GM23338 (cell line): ENCODE data around the gene TSPYL2. TPM values are rescaled to one million over a fixed set of nuclear protein-coding genes. Genes with fewer than 3 reads are reported as not detected.
A peak's percentile ranks its signal among the peaks of the same experiment; 100 is the strongest.

ENCODE experiments used
- ATAC-seq: fragments of 200-7000 bp; cut with Tn5 transposase; 3 replicates; pipeline ENCODE4 v1.9.1; 2020
- DNase-seq: peaks from one replicate; pipeline ENCODE4 v3.0.0-alpha.2; 2015; ENCODE audit warnings: low spot score
- H2AFZ ChIP-seq: fragments of 200-600 bp; sonication (generic); 2 replicates; pipeline ENCODE4 v1.8.0; 2016; ENCODE audit warnings: antibody characterized with exemption, mild to moderate bottlenecking, moderate library complexity
- H3F3A ChIP-seq: fragments of 200-600 bp; sonication (generic); replicated peaks from 2 replicates; pipeline ENCODE4 v1.8.0; 2017; ENCODE audit warnings: antibody characterized with exemption, mixed run types, low read depth
- H3K27ac ChIP-seq: fragments of 200-600 bp; sonication (generic); 2 replicates; pipeline ENCODE4 v1.6.1; 2016; ENCODE audit warnings: low read depth
- H3K27me3 ChIP-seq: fragments of 200-600 bp; sonication (generic); 2 replicates; pipeline ENCODE4 v1.8.0; 2016; ENCODE audit warnings: mild to moderate bottlenecking, mixed run types, moderate library complexity; ENCODE audit not compliant: insufficient read depth
- H3K36me3 ChIP-seq: fragments of 200-600 bp; sonication (generic); 2 replicates; pipeline ENCODE4 v1.8.0; 2016; ENCODE audit warnings: mild to moderate bottlenecking; ENCODE audit not compliant: insufficient read depth
- H3K4me1 ChIP-seq: fragments of 200-600 bp; sonication (generic); 2 replicates; pipeline ENCODE4 v1.8.0; 2016; ENCODE audit warnings: mild to moderate bottlenecking, moderate library complexity; ENCODE audit not compliant: insufficient read depth
- H3K4me2 ChIP-seq: fragments of 200-600 bp; sonication (generic); 2 replicates; pipeline ENCODE4 v1.7.1; 2017; ENCODE audit warnings: mixed run types
- H3K4me3 ChIP-seq: fragments of 200-600 bp; sonication (generic); 2 replicates; pipeline ENCODE4 v1.6.1; 2016; ENCODE audit warnings: mixed run types
- H3K79me2 ChIP-seq: fragments of 200-600 bp; sonication (generic); replicated peaks from 2 replicates; pipeline ENCODE4 v1.8.0; 2017; ENCODE audit warnings: mild to moderate bottlenecking; ENCODE audit not compliant: insufficient read depth
- H3K9me2 ChIP-seq: fragments of 200-600 bp; sonication (generic); 2 replicates; pipeline ENCODE4 v1.8.0; 2017; ENCODE audit not compliant: insufficient read depth
- H4K20me1 ChIP-seq: fragments of 200-600 bp; sonication (generic); replicated peaks from 2 replicates; pipeline ENCODE4 v1.8.0; 2017; ENCODE audit warnings: mild to moderate bottlenecking; ENCODE audit not compliant: insufficient read depth
- H3K27ac Mint-ChIP-seq: 2 replicates; pipeline ENCODE4 v1.8.0; 2020; ENCODE audit warnings: inconsistent platforms, mild to moderate bottlenecking, moderate library complexity, mixed read lengths
- H3K27me3 Mint-ChIP-seq: 3 replicates; pipeline ENCODE4 v1.8.0; 2022; ENCODE audit warnings: low read depth, mild to moderate bottlenecking, moderate library complexity, mixed read lengths, inconsistent platforms; ENCODE audit not compliant: insufficient read depth, poor library complexity
- H3K36me3 Mint-ChIP-seq: 3 replicates; pipeline ENCODE4 v1.8.0; 2021; ENCODE audit warnings: low read depth, mild to moderate bottlenecking, inconsistent platforms, moderate library complexity, mixed read lengths
- H3K4me1 Mint-ChIP-seq: 3 replicates; pipeline ENCODE4 v1.8.0; 2020; ENCODE audit warnings: mild to moderate bottlenecking, inconsistent platforms, mixed read lengths
- H3K4me3 Mint-ChIP-seq: 3 replicates; pipeline ENCODE4 v1.8.0; 2021; ENCODE audit warnings: moderate library complexity, mild to moderate bottlenecking, inconsistent platforms, mixed read lengths
- H3K9me3 Mint-ChIP-seq: 3 replicates; pipeline ENCODE4 v1.8.0; 2020; ENCODE audit warnings: moderate library complexity, mild to moderate bottlenecking, inconsistent platforms, mixed read lengths
- CREB1 ChIP-seq: fragments of 250-450 bp; sonication (Bioruptor Pico); IDR thresholded peaks from 2 replicates; pipeline ENCODE4 v1.5.0; 2020; ENCODE audit warnings: low read depth, mild to moderate bottlenecking, moderate library complexity
- CTCF ChIP-seq, 2 experiments: fragments of 200-600 bp in 1 of 2; sonication (generic) in 1 of 2; conservative IDR thresholded peaks; 2 replicates each; pipeline versions ENCODE4 v1.5.1 to v1.6.1; 2016 to 2017; ENCODE audit warnings: antibody characterized with exemption in 2 of 2, low read depth in 2 of 2, mild to moderate bottlenecking in 2 of 2, moderate library complexity in 1 of 2
- ETS1 ChIP-seq: IDR thresholded peaks from 2 replicates; pipeline ENCODE4 v1.6.1; 2016; ENCODE audit warnings: antibody characterized with exemption
- EZH2 ChIP-seq: fragments of 200-600 bp; sonication (generic); IDR thresholded peaks from one replicate; pipeline ENCODE4 v1.8.0; 2017; ENCODE audit warnings: antibody characterized with exemption, mild to moderate bottlenecking, low read depth; ENCODE audit not compliant: unreplicated experiment
- JUNB ChIP-seq: IDR thresholded peaks from one replicate; pipeline ENCODE4 v1.6.1; 2016; ENCODE audit warnings: antibody characterized with exemption; ENCODE audit not compliant: unreplicated experiment
- NANOG ChIP-seq: IDR thresholded peaks from 2 replicates; pipeline ENCODE4 v1.6.1; 2016; ENCODE audit warnings: antibody characterized with exemption, borderline replicate concordance
- POLR2AphosphoS5 ChIP-seq: IDR thresholded peaks from 2 replicates; pipeline ENCODE4 v1.6.1; 2016; ENCODE audit warnings: antibody characterized with exemption, low read depth
- REST ChIP-seq: IDR thresholded peaks from one replicate; pipeline ENCODE4 v1.6.1; 2018; ENCODE audit warnings: antibody characterized with exemption; ENCODE audit not compliant: unreplicated experiment
- STAT1 ChIP-seq: IDR thresholded peaks from one replicate; pipeline ENCODE4 v1.6.1; 2016; ENCODE audit warnings: antibody characterized with exemption; ENCODE audit not compliant: unreplicated experiment
- ZNF114 ChIP-seq: fragments of 250-450 bp; sonication (Bioruptor Pico); IDR thresholded peaks from 2 replicates; pipeline ENCODE4 v1.5.0; 2020; ENCODE audit warnings: mild to moderate bottlenecking, moderate library complexity
- ZNF331 ChIP-seq: fragments of 250-450 bp; sonication (Bioruptor Pico); IDR thresholded peaks from 2 replicates; pipeline ENCODE4 v1.5.0; 2020; ENCODE audit warnings: low read depth, mild to moderate bottlenecking, moderate library complexity
- ZNF462 ChIP-seq: fragments of 250-450 bp; sonication (Bioruptor Pico); IDR thresholded peaks from 2 replicates; pipeline ENCODE4 v1.5.0; 2020; ENCODE audit warnings: mild to moderate bottlenecking, moderate library complexity
- polyA plus RNA-seq: library from polyadenylated mRNA; unstranded; fragments of >200 nt; fragmentation: Nextera tagmentation; extraction: Ambion mirVana; gene quantifications from 2 replicates; pipeline ENCODE4 v1.2.1, GENCODE V29; 2016
- total RNA-seq: library from RNA; depleted of rRNA; stranded (reverse); fragments of >200 nt; shearing (Covaris generic); gene quantifications from 2 replicates; pipeline ENCODE4 v1.2.3, GENCODE V29; 2014

The TSPYL2 gene
- total and polyA plus RNA-seq, 2 experiments from 2014 or later, result 13.4 TPM

- no peaks in the 10 kb centered on the region for H3K9me2 ChIP-seq
- no peak overlapping the region for H2AFZ ChIP-seq
- peaks cover 19% of the 10 kb centered on the region for H3K4me1 Mint-ChIP-seq
- H3K9me3 Mint-ChIP-seq, result no peaks in the 10 kb centered on the region
- TF ChIP-seq ZNF331 (CRISPR knock-in tag), result no peak
- no peak for TF ChIP-seq CTCF (conservative IDR thresholded peaks at IDR 0.05; ENCODE audit: low read depth in 2 of 2)
- TF ChIP-seq REST, result no peak
- TF ChIP-seq ZNF114 (CRISPR knock-in tag), result no peak
- no peak for TF ChIP-seq POLR2AphosphoS5
- no peak for TF ChIP-seq EZH2
- no peak for TF ChIP-seq NANOG
- TF ChIP-seq ZNF462 (CRISPR knock-in tag), result no peak
- TF ChIP-seq STAT1, result no peak
- TF ChIP-seq JUNB, result no peak
- TF ChIP-seq ETS1, result no peak
- no peak for TF ChIP-seq CREB1
- H3K79me2 ChIP-seq, result no peaks in the 10 kb centered on the region
- H3K27ac ChIP-seq, result no peak overlapping the region
- DNase-seq (peak; percentile 18), ATAC-seq (no peak)
- H3K4me3 Mint-ChIP-seq, result no peak overlapping the region
- H3K36me3 ChIP-seq, result no peaks in the 10 kb centered on the region
- no peak overlapping the region for H3K4me2 ChIP-seq
- H3K4me3 ChIP-seq, result no peak overlapping the region
- H3F3A ChIP-seq, result no peaks in the 10 kb centered on the region; the same call in 1 of the 2 replicates
- no peaks in the 10 kb centered on the region for H3K27me3 ChIP-seq
- peaks cover 8% of the 10 kb centered on the region; the same call in 1 of the 2 replicates for H3K4me1 ChIP-seq
- H3K36me3 Mint-ChIP-seq, result no peaks in the 10 kb centered on the region
- H3K27ac Mint-ChIP-seq, result no peak overlapping the region
- H3K27me3 Mint-ChIP-seq, result peaks cover 11% of the 10 kb centered on the region
- no peaks in the 10 kb centered on the region for H4K20me1 ChIP-seq
These were observed 7.2 kb upstream of the TSPYL2 start for GRCh38 chrX:53075011-53075410.
